CD4-positive, alpha-beta T cell treated with Interleukin-4 for 1 hour (primary cell): ENCODE results near the gene PNCK.

Source experiments
- DNase-seq, 2 donors: peaks; one replicate each; pipeline ENCODE4 v3.0.0-alpha.2; 2020 to 2022

The PNCK gene

DNA sequence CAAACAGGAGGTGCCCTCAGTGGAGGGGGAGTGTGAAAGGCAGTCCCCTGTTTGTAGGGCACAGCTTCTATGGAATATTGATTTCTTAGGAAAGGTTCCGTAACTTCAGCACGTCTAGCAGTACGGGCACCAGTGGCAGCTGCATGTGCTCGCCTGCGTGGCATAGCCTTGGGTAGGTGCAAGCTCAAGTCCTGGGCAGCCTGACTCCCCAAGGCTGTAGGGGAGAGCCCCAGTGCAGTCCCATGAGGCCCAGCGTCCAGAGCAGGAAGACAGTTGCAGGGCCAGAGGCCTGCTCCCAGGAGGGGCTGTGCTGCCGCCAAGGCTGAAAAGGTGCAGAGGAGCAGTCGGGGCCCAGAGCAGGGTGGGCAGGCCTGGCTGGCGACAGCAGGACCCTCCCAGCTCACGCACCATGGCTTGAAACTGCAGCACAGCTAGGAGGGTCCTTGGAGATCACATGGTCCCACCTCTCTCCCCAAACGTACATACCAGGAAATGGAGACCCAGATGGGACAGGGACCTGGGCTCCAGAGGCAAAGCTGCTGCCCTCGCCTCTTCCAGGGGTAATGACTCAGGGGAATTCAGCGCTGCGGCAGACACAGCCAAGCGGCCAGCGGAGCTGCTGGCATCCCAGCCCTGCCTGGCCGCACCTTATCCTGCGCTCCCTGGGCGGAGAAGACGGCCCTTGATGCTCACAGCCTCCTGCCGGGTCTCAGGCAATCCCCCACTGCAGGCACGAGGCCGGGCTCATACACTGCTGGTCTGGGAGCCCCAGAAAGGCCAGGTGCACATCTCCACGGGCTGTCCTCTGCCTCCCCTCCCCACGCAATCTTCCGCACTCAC, 32.7 kb downstream of the PNCK start:
- DNase-seq, result no peak

DNA sequence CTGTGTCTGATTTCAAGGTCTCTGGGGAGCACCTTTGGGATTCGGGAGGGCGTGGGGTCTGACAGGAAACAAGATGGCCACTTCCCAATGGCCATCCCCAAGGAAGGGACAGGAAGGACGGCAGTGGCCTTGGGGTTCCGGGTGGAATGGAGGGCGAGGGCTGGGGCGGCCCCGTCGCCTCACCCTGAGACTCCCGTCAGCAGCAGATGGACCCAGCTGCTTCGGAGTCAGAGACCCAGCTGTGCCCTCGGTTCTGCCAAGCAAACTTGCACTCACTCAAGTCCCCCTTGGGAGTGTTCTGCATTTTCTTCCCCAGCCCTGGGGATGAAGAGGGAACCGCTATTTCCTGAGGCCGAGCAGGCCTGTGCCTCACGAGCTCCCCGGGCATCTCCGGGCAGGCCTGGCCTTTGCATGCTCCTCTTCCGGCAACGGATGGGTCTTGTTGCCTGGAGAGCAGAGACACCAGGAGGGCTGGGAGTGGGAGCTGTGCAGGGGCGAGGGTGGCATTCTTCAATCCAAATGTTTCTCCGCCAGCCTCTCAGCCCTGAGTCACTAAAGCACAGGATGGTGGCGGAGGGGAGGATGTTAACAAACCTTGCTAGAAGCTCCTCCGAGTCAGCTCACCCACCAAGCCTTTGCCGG, 33.4 kb downstream of the PNCK start:
- DNase-seq, result no peak

DNA sequence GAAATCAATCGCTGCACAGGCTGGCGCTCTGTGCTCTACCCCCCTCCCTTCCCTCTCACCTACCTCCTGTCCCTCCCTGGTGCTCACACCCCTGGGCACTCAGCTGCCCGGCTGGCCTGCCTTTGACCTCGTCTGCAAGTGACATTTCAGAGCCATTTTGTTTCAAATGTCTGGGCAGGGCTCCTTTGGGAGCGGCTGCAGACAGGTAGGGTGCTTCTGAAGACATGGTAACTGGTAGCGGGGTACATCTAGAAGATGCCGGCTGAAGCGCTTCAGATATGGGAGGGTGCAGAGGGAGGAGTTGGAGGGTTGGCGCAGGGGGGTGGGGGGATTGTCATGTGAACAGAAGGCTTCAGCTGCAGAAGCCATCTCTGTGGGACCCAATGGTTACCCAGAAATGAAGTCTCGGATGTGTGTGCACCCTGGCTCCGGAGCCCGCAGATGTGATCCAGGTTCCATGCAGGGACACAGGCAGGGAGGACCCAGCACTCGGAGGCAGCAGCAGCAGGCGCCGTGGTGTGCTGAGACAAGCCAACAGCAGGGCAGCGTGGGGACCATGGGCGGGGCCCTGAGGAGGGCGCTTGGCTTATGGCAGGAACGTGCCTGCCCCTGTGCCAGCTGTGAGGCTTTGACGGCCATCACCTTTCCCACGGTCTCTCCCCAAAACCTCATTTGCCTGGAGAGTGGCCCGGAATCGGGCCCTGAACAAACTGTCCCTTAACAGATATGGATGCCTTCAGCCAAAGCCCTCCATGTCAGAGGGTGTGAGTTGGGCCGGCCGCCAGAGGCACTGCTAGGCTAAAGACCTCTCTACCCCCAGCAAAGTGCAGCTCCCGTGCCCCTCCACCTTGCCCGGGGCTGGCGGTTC, 34.2 kb downstream of the PNCK start:
- DNase-seq, result no peak

DNA sequence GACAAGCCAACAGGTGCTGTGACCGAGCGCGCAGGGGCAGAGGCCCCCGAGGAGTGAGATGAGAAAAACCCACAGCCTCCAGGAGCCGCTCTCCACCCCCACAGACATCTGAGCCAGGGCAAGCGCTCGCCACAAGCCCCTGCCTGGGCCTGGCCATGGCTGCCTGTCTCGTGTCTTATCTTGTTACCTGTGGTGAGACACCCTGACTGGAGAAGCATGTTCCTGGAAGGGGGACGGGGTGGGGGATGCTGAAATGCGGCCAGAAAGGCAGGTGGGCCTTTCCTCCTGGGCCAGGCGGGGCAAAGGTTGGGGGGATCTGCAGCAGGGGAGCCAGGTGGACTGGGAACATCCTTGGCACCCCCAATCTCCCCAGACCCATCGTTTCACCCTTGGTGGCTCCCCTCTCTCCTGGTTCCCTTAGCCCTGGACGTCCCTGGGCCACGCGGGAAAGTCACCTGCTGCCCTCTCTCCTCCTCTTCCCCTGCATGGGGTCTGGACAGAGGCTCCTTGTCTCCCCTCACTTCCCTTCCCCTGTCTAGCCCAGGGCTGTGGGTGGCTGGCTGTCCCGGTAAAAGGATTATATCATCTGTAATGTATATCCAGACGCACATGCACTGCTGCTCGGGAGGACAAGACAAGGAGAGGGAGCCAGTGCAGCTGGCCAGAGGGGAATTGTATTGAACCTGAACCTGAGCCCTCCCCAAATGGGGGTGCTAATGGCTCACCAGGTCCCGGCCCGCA, 35.0 kb downstream of the PNCK start:
- no peak for DNase-seq

DNA sequence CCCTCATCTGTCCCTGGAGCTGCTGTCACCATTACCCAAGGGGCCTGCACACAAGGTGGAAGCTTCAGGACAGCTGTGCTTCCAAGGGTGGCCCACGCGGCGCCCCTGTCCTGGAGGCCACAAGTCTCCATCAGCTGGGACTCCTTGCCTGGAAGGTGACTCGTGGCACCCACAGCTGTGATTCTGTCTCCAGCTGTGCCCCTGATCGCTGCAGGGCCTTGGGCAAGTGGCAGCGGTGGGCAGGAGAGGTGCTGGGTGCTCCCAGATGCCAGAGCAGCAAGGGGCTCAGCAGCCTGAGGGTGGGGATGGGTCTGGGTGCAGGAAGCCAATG, 35.6 kb downstream of the PNCK start:
- DNase-seq, result no peak

DNA sequence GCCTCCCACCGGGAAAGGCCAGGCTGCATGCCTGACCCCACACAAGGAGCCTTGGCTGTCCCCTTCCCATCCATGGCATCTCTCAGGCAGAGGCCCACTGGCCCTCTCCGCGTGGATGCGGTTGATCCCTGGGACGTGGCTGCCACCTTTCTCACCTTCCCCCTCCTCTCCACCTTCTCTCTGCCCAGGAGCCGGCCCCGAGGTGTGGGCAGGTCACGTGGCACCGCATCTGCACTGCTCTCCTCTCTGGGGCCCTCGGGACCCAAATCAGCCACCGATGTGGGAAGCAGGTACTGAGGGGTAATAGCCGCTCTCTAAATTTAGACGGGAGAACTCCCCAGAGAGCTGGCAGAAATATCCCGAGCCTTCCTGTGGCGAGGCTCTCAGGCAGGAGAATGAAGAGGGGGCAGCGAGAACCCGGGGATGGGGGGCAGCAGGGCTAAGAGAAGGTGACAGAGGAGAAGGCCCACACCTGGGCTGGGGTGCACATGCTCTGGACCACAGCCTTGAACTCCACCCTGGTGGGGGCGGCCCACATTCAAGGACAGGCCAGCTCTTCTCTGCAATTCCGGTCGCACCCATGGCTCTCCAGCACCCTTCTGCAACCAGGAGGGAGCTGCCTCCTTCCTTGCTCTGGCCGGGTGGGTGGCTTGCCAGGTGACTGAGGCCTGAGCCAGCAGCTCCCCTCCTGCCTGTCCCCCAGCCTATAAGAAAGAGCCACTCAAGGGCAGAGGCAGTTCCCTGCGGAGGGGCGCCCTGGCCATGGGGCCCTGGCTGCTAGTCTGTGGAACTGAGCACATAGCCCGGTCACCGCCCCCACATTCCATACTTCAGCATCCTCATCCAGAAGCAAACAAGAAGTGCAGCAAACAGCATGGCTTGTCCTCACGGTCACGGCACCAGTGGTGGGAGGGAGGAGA, 36.2 kb downstream of the PNCK start:
- DNase-seq, result no peak

DNA sequence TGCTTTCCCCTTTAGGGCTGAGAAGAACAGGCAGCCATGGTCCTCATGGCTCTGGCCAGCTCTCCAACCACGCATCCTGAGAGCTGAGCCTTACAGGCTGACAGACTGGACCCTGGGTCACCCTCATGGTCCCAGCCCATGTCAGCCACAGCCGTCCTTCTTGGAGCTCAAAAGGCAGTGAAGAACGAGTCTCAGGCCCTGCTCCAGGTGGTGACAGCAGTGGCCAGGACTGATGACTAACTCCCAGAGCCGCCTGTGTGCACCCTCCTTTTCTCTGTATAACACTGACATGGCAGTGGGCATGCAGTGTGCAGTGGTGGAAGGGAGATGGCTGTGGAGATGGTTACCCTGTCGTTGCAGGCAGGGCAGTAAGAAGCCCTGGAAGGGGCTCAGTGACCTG, 36.9 kb downstream of the PNCK start:
- no peak for DNase-seq

DNA sequence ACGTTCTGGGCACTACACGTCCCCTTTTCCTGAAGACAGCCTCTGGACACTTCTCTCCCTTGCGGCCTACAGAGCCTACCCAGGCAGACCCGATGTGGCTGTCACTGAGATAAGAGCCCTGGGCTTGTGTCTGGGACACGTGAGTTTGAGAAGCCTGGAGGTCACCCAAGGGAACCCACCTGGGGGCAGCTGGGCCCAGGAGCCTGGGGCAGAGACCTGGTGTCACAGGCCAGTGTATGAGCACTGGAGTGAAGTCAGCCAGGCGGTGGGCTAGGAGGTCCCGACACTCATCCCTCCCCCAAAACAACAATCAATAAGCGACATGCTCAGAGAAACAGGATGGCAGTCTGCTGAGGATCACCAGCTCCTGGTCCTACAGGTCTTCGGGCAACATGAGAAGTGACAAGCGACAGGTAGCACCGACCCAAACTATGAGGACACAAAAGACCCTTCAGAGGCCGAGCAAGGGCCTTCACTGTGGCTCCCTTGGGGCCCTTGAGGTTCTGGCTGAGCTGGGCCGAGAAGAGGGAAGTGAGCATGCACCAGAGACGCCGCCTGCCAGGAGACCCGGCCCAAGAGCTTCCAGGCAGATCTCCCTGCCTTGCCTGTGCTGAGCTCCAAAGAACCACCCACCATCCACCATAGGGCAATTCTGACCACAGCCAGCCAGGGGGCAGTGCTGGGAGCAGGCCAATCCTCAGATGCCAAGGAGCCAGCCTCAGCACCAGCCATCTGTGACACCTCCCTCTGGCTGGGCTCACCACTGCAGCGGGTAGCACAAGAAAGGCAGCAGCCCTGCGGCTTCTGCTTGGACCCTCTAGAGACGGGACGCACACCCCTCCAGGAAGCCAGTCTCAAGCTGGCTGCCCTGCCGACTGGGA, 37.6 kb downstream of the PNCK start:
- peak in 1 of 2 donors; percentile 26 for DNase-seq

DNA sequence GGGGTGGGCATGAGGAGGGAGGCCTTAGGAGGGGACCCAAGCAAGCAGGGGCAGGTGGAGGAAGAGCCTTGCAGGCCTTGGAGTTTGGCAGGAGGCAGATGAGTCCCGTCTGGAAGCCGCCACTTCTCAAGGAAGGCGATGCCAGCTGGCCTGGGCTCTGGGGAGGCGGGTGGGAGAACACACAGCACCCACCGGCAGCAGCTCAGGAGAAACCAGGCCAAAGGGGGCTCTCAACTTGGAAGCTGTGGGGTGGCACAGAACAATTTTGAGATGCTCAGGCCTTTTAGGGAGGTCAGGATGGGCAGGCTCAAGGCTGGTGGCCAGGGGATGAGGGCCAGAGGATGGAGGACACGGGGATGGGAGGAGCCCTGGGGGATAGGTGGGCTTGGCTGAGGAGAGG, 38.2 kb downstream of the PNCK start:
- no peak for DNase-seq

DNA sequence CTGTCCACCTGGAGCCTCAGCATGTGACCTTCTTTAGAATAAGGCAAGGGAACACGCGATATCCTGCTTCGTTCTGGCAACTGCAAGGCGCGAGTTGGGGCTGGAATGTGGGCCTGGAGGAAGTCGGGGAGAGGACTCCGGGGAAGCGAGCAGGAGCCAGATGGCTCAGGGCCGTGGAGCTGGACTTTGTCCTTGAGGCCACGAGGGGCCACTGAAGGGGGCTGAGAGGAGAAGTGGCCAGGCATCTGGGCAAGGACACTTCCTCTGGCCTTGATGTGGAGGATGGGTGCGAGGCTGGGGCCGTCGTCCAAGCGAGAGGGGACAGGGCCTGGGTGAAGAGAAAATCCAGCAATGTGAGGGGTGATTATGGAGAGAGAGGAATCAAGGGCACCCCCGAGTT, 38.8 kb downstream of the PNCK start:
- no peak for DNase-seq

DNA sequence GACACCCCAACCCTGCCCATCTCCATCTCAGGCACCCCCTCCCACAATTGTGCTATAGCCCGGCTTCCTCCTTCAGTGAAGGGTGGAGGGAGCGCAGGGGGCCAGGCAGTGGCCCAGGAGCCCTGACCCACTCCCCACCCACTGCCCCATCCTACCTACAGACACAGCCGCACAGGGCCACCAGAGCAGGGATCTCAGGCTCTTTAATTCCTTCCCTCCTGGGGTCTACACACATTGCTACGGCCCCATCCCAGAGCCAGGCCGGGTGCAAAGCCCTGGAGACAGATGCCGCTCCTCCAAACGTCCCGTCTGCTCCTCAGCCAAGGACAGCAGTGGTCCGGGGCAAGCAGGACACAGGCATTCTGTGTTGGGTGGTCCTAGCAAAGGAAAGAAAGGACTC, 39.4 kb downstream of the PNCK start:
- DNase-seq, result no peak

DNA sequence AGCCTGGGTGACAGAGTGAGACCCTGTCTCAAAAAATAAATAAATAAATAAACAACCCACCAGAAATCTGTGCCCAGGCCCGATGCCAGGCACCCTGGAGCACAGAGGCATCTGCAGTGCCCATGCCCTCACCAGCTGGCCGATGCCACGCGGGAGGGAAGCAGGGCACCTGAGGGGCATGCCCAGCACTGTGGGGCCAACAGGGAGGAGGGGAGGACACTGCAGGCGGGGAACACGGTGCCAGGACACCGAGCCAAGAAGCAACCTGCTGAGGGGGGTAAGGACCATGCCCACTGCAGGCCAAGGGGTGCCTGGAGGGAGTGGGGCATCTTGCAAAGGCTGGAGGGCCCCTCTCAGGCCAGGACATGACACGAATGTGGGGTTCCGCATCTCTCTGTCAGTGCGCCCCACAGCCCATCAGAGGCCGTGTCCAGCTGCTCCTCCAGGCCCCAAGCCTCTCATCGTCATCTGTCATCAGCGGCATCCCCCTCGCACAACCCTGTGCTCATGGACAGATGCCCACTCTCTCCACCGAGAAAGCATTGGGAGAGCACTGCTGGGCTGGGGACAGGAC, 39.9 kb downstream of the PNCK start:
- no peak for DNase-seq

DNA sequence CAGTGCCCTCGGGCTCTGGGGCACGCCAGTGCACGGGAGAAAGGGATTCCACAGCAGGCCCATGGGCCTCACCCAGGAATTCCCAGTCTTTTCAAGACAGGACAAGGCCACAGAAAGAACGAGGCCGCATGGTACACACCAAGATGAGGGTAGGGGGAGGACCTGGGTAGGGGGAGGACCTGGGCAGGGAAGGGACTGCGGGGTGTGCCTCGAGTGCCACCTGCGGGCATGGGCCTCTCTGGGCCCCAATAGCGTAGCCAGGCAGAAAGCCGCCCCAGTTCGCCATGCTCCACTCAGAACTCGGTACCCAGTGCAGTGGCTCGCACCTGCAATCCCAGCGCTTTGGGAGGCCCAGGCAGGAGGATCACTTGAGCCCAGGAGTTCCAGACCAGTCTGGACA, 40.6 kb downstream of the PNCK start:
- DNase-seq, result no peak

DNA sequence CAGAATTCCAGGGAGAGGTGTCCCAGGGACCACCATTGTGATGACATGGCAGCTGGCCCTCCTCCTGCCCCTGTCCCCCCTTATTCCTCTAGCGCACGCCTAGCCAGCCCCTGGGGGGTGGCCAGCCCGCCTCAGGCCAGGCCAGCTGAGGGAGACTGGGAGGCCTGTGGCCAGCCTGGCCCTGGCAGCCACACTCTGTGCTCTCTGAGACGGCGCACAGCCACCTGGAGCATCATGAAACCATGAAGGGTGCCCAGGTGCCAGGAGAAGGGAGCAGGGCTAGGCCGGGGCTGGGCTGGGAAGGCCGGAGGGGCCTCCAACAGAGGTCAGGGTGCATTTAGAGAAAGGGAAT, 41.0 kb downstream of the PNCK start:
- no peak for DNase-seq

DNA sequence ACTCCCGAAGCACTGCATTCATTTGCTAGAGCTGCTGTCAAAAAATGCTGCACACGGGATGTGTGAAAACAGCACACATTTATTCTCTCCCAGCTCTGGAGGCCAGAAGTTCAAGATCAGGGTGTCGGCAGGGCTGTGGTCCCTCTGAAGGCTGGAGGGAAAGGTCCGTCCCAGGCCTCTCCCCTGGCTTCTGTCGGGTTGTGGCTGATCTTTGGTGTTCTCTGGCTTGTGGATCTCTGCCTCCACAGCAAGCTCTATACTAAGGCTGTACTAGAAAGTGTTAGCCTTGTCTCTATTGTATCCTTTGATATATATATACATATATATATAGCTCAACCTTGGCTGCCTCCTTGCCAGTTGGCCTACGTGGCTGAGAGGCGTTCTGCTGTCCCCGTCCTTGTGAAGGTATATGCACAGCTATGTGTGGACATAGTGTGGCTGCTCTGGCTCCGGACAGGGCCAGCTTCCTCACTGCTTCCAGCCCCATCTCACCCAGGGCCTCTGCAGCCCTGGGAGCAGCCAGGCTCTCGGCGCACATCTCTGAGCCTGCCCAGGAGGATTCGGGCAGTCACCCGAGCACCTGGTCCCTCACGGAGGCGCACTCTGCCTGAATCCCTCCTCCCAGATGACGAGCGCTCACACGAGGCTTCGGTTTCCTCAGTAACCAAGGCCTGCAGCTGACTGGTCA, 41.6 kb downstream of the PNCK start:
- DNase-seq, result no peak

DNA sequence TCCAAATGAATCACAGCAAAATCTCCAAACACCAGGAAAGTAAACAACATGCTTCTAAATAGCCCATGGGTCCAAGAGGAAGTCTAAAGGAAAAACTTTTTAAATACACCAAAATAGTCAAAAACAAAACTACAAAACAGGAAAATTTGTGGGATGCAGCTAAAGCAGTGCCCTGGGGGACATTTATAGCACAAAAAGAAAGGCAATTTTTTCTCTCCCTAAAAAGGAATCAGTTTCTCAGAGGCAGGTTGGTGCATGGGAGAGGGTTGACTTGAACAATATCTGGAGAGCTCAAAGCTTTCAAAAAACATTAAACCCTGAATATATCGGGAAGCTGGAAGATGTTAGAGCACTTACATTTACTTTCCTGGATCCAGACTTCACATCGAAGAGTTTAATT, 42.3 kb downstream of the PNCK start:
- no peak for DNase-seq

DNA sequence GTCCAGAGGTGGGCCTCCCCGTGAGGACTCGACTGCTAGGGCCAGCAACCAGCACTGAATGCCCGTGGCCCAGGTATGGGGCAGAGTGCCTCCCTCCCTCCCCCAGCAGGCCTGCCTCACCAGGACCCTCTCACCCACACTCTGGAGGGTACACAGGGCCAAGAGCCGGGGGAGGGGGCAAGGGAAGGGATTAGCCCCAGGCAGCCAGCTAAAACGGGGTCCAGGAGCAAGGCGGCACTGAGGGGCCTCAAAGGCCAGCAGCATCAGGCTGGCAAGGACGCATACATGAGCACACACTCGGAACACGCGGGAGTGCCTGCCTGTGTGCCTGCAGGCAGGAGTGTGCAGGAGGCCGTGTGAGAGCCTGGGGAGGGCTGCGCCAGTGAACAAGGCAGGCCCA, 44.9 kb downstream of the PNCK start:
- DNase-seq, result no peak

DNA sequence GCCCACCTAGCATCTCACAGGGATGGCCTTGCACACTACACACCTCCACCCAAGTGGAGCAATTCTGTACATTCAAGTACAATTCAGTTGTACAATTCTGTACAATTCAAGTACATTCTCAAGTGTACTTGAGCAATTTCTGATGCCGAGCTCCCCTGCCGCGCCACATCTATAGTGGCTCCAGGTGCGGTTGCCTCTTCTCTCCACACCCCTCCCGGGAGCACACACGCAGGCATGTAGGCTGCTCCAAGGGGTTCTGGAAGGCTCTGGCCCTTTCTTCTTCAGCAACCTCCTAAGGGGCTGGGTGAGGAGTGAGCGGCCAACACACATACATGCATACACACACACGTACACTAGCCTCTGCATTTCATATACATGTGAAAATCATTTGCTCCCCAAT, 45.5 kb downstream of the PNCK start:
- DNase-seq, result no peak

DNA sequence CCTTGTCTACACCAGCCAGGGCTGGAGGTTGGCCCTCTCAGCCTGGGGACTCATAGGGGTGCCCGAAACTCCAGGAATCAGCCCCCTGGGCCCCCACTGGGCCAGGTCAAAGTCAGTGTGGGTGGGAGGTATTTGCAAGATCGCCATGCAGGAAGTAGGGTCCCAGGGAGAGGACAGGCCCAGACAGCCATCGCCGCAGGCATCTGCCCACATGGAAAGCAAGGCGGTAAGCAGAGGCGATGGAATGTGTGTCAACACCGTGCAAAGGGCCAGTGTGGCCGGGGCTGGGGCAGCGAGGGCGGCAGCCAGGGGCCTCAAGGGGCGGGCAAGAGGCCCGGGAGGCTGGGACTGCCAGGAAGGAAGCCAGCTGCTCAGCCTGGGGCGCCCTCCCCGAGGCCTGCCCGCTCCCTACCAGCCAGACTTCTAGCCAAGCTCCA, 45.9 kb downstream of the PNCK start:
- DNase-seq, result no peak
